ENCODE measurements around the gene FOXK1. TPM values are rescaled to one million over a fixed set of nuclear protein-coding genes. Genes with fewer than 3 reads are reported as not detected.
"Not testable (repeated sequence)": the region's sequence is repeated elsewhere in the genome, so short reads cannot be mapped to it uniquely, and the experiment has no call there.

FOXK1 gene
- polyA plus RNA-seq, 10 donors = 12.5 to 18.8 (median 16.4) TPM

DNA sequence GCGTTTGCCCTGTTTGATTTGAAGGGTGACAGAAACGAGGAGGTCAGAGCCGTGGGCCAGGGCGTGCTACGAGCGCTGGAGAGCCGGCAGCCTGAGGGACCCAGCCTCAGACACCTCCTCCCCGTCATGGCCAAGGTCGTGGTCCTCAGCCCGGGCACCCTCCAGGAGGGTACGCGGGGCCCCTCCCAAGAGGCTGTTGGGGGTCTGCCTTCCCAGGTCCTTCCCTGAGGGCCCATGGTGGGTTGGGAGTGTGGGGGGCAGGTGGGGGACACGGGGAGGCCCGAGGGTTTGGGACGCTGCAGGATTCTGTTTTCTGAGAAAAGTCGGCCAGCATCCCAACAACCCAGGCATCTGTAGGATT lies 101.2 kb downstream of the FOXK1 start:
- no peak for DNase-seq

DNA sequence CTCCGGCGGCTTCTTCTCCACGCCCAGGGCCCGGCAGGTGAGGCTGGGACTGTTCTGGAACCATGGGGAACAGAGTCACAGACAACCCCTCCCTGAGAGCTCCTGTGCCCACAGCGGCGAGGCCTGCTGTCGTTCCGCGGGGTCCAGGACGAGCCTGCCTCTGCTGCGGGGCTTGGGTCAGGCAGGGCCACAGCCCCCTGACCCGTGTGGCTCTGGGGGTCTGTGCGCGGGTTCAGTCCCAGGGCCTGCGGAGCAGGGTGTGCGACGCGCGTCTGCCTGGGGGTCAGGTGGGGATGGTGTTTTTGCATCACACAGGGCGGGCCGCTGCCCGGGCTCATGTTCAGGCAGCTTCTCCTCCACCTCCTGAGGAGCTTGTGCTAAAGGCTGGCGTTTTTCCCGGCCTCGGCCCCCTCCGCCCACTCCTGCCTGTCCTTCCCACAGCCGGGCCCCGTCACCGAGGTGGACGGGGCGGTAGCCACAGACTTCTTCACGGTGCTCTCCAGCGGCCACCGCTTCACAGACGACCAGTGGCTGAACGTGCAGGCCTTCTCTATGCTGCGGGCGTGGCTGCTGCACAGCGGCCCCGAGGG lies 101.8 kb downstream of the FOXK1 start:
- DNase-seq = no peak

DNA sequence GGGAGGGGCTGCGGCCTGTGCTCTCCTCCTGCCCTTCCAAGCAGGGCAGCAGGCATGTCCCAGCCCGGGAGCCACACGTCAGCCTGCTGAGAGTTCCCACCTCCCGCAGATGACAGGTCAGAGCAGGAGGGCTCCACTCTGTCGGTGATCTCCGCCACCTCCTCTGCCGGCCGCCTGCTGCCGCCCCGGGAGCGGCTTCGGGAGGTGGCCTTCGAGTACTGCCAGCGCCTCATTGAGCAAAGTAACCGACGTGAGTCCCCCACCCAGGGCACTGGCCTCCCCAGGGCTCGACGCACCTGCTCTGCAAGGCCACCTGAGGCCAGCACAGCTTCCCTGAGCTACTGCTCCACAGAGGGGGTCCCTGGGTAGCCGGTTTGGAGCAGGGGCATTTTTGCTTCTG lies 102.7 kb downstream of the FOXK1 start:
- no peak for DNase-seq

DNA sequence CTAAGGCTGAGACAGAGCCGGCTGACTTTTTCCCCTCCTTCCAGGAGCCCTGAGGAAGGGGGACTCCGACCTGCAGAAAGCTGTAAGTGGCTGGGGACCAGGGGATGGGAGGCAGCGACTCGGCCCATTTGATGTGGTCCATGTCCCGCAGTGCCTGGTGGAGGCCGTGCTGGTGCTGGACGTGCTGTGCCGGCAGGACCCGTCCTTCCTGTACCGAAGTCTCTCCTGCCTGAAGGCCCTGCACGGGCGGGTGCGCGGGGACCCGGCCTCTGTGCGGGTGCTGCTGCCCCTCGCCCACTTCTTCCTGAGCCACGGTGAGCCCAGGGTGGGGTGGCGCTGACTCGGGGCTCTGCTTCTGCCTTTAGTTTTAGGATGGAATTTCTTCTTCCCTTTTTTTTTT lies 103.3 kb downstream of the FOXK1 start:
- DNase-seq = no peak

DNA sequence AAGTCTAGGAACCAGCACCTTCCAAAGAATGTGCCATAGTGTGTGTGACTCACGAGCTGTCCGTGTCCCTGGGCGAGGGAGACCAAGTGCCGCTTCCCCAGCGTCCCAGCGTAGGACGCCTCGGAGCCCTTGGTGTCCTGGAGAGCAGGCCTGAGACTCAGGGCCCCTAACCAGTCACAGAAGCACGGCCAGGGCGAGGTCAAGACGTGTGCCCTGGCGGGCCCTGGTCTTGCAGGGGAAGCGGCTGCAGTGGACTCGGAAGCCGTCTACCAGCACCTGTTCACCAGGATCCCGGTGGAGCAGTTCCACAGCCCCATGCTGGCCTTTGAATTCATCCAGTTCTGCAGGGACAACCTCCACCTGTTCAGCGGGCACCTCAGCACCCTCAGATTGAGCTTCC lies 103.9 kb downstream of the FOXK1 start:
- no peak for DNase-seq

- DNase-seq = no peak
These were observed 105.4 kb downstream of the FOXK1 start for GRCh38 chr7:4787541-4787940.

DNA sequence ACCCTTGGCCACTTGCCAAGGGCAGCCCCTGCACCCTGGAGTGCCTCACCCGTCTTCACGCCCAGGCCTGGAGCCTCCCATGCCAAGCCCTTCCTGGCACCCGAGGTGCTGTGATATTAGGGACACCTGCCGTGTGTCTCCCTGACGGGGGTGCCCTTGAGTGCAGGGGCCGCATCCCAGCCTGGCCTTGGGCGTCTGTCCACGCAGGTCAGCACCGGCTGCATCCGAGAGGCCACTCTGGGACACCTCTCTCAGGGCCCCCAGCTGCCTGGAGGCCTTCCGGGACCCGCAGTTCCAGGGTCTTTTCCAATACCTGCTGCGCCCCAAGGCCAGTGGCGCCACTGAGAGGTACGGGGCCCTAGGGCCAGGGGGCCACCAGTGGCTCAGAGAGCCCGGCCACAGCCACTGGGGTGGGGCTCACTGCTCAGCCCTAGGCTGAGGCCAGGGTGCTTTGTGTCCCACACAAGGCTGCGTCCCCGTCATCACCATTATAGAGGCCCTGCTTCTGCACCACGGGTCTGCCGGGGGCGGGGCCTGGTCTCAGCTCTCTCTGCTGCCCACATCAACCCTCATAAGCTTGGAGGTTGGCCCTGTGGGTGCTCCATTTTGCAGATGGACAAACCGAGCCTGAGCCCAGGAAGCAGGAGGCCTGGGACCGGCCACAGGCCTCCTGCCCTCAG lies 106.0 kb downstream of the FOXK1 start:
- no peak for DNase-seq

GRCh38 chr7:4788627-4789189 lies 106.6 kb downstream of the FOXK1 start:
- DNase-seq = no peak

DNA sequence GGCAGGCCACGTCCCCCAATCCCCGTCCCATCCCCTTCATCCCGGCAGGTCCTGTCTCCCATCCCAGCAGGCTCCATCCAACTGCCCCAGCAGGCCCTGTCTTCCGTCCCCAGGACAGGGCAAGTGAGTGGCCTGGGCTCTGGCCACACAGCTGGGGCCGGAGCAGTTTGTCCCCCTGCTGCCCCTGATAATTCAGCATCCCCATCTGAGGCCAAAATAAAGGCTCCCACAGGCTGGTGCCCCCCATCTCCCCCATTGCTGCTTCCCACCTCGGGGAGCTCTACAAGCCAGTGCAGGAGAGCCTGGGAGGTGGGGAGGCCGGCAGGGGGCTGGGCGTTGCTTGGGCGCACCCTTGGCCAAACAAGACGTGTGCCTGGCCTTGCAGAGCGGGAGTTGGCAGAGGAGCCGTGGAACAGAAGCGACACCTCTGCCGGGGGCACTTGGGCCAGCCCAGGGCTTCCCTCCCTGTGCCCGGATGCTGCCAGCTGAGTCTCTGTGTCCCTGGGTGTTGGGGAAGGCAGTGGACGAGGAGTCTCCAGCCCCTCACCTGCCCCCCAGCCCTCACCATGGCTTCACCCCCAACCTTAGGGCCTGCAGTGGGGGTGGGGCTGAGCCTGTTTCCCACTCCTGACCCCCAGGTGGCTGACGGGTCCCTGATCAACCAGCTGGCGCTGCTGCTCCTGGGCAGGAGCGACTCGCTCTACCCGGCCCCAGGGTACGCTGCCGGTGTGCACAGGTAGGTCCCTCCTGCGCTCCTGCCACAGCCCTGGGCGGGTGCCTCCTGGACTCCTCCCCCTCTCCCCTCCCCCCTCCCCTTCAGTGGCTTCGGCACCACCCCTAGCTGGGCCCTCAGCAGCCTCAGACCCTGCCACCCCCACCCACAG lies 107.3 kb downstream of the FOXK1 start:
- no peak for DNase-seq

- no peak for DNase-seq
These were observed 108.0 kb downstream of the FOXK1 start for GRCh38 chr7:4790078-4790465.

- DNase-seq = no peak
These were observed 108.5 kb downstream of the FOXK1 start for GRCh38 chr7:4790516-4790991.

DNA sequence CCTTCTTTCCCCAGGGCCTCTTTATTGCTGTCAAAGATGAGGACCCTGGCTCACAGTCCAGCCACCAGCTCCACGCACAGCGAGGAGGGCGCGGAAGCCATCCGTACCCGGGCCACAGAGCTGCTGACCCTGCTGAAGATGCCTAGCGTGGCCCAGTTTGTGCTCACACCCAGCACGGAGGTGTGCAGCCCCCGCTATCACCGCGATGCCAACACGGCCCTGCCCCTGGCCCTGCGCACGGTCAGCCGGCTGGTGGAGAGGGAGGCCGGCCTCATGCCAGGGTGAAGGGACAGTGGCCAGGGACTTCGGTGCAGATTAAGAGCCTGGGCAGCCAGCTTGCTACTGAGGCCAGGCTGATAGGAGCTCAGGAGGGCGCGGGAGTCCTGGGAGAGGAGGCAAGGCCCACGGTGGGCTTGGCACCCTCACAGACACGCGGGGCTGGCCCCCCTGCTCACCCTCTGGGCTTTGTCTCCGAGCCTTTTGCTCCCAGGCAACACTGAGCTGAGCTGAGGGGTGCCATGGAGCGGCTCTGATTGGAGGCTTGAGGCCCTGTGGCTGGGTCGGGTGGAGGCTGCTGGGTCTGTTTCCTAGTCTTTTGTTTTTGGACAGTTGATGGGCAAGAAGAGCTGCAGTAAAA lies 109.1 kb downstream of the FOXK1 start:
- no peak for DNase-seq

DNA sequence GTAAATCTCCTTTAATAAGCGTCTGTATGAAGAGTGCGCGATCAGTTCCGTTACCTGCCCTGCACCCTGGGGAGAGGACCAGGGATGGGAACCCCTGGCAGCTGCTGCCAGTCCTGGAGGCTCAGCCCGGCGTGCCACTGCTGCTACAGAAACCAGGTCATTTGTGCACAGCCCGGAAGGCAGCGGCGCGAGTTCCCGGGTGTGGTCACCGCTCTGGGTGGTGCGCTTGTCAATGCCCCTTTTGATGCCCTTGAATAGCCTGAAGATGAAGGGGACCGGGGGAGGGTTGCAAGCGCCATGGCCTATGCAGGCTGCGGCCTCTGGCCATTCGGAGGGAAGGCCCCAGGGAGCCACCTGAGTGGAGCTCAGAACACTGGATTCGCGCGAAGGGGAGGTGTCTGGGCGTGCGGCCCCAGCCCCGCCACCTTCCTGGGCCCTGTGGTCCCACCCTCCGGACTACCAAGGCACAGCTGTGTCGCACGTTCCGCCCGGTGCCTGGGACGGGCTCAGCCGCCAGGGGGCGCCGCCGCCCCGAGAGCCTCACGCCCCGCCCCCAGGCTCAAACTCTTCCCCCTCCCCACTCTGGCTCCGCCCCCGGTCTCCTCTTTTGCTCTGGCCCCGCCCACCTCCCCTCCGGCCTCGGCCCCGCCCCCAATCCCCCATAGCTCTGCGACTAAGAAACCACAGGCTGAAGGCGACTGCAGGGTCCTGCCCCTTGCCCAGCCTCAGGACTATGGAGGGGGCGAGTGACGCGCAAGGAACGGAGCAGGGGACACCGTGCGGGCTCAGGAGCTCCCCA lies 109.8 kb downstream of the FOXK1 start:
- peak; percentile 70 to 86 (median 71) for DNase-seq

GRCh38 chr7:4792537-4793126 lies 110.5 kb downstream of the FOXK1 start:
- peak in 1 of 3 donors; percentile 73 for DNase-seq

- DNase-seq = not testable (repeated sequence)
These were observed 111.4 kb downstream of the FOXK1 start for GRCh38 chr7:4793385-4793993.

GRCh38 chr7:4794171-4794570 lies 112.1 kb downstream of the FOXK1 start:
- DNase-seq = not testable (repeated sequence)

- no peak for DNase-seq
These were observed 112.7 kb downstream of the FOXK1 start for GRCh38 chr7:4794591-4795350.

DNA sequence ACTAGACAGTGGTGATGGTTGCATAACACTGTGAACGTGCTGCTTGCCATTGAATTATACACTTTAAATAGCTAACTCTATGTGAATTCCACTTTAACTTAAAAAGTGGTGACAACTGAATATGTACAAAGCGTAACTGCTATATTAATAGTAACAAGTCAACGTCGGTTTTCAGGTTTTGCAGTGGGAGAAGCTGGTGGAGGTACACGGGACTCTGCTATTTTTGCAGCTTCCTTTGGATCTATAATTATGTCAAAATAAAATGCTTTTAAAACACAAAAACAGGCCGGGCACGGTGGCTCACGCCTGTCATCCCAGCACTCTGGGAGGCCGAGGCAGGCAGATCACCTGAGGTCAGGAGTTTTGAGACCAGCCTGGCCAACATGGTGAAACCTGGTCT lies 114.4 kb downstream of the FOXK1 start:
- DNase-seq = no peak

Measured in muscle of back (tissue), 11 donors.